GM23338 (cell line): Measurements from ENCODE around the gene TRIM44. TPM values are rescaled to one million over a fixed set of nuclear protein-coding genes. Genes with fewer than 3 reads are reported as not detected.

Source experiments
- ATAC-seq: fragments of 200-7000 bp; cut with Tn5 transposase; 3 replicates; pipeline ENCODE4 v1.9.1; 2020
- DNase-seq: peaks from one replicate; pipeline ENCODE4 v3.0.0-alpha.2; 2015; ENCODE audit warnings: low spot score
- H2AFZ ChIP-seq: fragments of 200-600 bp; sonication (generic); 2 replicates; pipeline ENCODE4 v1.8.0; 2016; ENCODE audit warnings: antibody characterized with exemption, mild to moderate bottlenecking, moderate library complexity
- H3F3A ChIP-seq: fragments of 200-600 bp; sonication (generic); replicated peaks from 2 replicates; pipeline ENCODE4 v1.8.0; 2017; ENCODE audit warnings: antibody characterized with exemption, mixed run types, low read depth
- H3K27ac ChIP-seq: fragments of 200-600 bp; sonication (generic); 2 replicates; pipeline ENCODE4 v1.6.1; 2016; ENCODE audit warnings: low read depth
- H3K27me3 ChIP-seq: fragments of 200-600 bp; sonication (generic); 2 replicates; pipeline ENCODE4 v1.8.0; 2016; ENCODE audit warnings: mild to moderate bottlenecking, mixed run types, moderate library complexity; ENCODE audit not compliant: insufficient read depth
- H3K36me3 ChIP-seq: fragments of 200-600 bp; sonication (generic); 2 replicates; pipeline ENCODE4 v1.8.0; 2016; ENCODE audit warnings: mild to moderate bottlenecking; ENCODE audit not compliant: insufficient read depth
- H3K4me1 ChIP-seq: fragments of 200-600 bp; sonication (generic); 2 replicates; pipeline ENCODE4 v1.8.0; 2016; ENCODE audit warnings: mild to moderate bottlenecking, moderate library complexity; ENCODE audit not compliant: insufficient read depth
- H3K4me2 ChIP-seq: fragments of 200-600 bp; sonication (generic); 2 replicates; pipeline ENCODE4 v1.7.1; 2017; ENCODE audit warnings: mixed run types
- H3K4me3 ChIP-seq: fragments of 200-600 bp; sonication (generic); 2 replicates; pipeline ENCODE4 v1.6.1; 2016; ENCODE audit warnings: mixed run types
- H3K79me2 ChIP-seq: fragments of 200-600 bp; sonication (generic); replicated peaks from 2 replicates; pipeline ENCODE4 v1.8.0; 2017; ENCODE audit warnings: mild to moderate bottlenecking; ENCODE audit not compliant: insufficient read depth
- H3K9me2 ChIP-seq: fragments of 200-600 bp; sonication (generic); 2 replicates; pipeline ENCODE4 v1.8.0; 2017; ENCODE audit not compliant: insufficient read depth
- H4K20me1 ChIP-seq: fragments of 200-600 bp; sonication (generic); replicated peaks from 2 replicates; pipeline ENCODE4 v1.8.0; 2017; ENCODE audit warnings: mild to moderate bottlenecking; ENCODE audit not compliant: insufficient read depth
- H3K27ac Mint-ChIP-seq: 2 replicates; pipeline ENCODE4 v1.8.0; 2020; ENCODE audit warnings: inconsistent platforms, mild to moderate bottlenecking, moderate library complexity, mixed read lengths
- H3K27me3 Mint-ChIP-seq: 3 replicates; pipeline ENCODE4 v1.8.0; 2022; ENCODE audit warnings: low read depth, mild to moderate bottlenecking, moderate library complexity, mixed read lengths, inconsistent platforms; ENCODE audit not compliant: insufficient read depth, poor library complexity
- H3K36me3 Mint-ChIP-seq: 3 replicates; pipeline ENCODE4 v1.8.0; 2021; ENCODE audit warnings: low read depth, mild to moderate bottlenecking, inconsistent platforms, moderate library complexity, mixed read lengths
- H3K4me1 Mint-ChIP-seq: 3 replicates; pipeline ENCODE4 v1.8.0; 2020; ENCODE audit warnings: mild to moderate bottlenecking, inconsistent platforms, mixed read lengths
- H3K4me3 Mint-ChIP-seq: 3 replicates; pipeline ENCODE4 v1.8.0; 2021; ENCODE audit warnings: moderate library complexity, mild to moderate bottlenecking, inconsistent platforms, mixed read lengths
- H3K9me3 Mint-ChIP-seq: 3 replicates; pipeline ENCODE4 v1.8.0; 2020; ENCODE audit warnings: moderate library complexity, mild to moderate bottlenecking, inconsistent platforms, mixed read lengths
- CREB1 ChIP-seq: fragments of 250-450 bp; sonication (Bioruptor Pico); IDR thresholded peaks from 2 replicates; pipeline ENCODE4 v1.5.0; 2020; ENCODE audit warnings: low read depth, mild to moderate bottlenecking, moderate library complexity
- ETS1 ChIP-seq: IDR thresholded peaks from 2 replicates; pipeline ENCODE4 v1.6.1; 2016; ENCODE audit warnings: antibody characterized with exemption
- EZH2 ChIP-seq: fragments of 200-600 bp; sonication (generic); IDR thresholded peaks from one replicate; pipeline ENCODE4 v1.8.0; 2017; ENCODE audit warnings: antibody characterized with exemption, mild to moderate bottlenecking, low read depth; ENCODE audit not compliant: unreplicated experiment
- EZH2phosphoT487 ChIP-seq: fragments of 200-600 bp; sonication (generic); IDR thresholded peaks from one replicate; pipeline ENCODE4 v1.8.1; 2018; ENCODE audit warnings: antibody characterized with exemption; ENCODE audit not compliant: unreplicated experiment
- JUNB ChIP-seq: IDR thresholded peaks from one replicate; pipeline ENCODE4 v1.6.1; 2016; ENCODE audit warnings: antibody characterized with exemption; ENCODE audit not compliant: unreplicated experiment
- NANOG ChIP-seq: IDR thresholded peaks from 2 replicates; pipeline ENCODE4 v1.6.1; 2016; ENCODE audit warnings: antibody characterized with exemption, borderline replicate concordance
- POLR2AphosphoS5 ChIP-seq: IDR thresholded peaks from 2 replicates; pipeline ENCODE4 v1.6.1; 2016; ENCODE audit warnings: antibody characterized with exemption, low read depth
- REST ChIP-seq: IDR thresholded peaks from one replicate; pipeline ENCODE4 v1.6.1; 2018; ENCODE audit warnings: antibody characterized with exemption; ENCODE audit not compliant: unreplicated experiment
- STAT1 ChIP-seq: IDR thresholded peaks from one replicate; pipeline ENCODE4 v1.6.1; 2016; ENCODE audit warnings: antibody characterized with exemption; ENCODE audit not compliant: unreplicated experiment
- ZNF114 ChIP-seq: fragments of 250-450 bp; sonication (Bioruptor Pico); IDR thresholded peaks from 2 replicates; pipeline ENCODE4 v1.5.0; 2020; ENCODE audit warnings: mild to moderate bottlenecking, moderate library complexity
- ZNF331 ChIP-seq: fragments of 250-450 bp; sonication (Bioruptor Pico); IDR thresholded peaks from 2 replicates; pipeline ENCODE4 v1.5.0; 2020; ENCODE audit warnings: low read depth, mild to moderate bottlenecking, moderate library complexity
- polyA plus RNA-seq: library from polyadenylated mRNA; unstranded; fragments of >200 nt; fragmentation: Nextera tagmentation; extraction: Ambion mirVana; gene quantifications from 2 replicates; pipeline ENCODE4 v1.2.1, GENCODE V29; 2016
- total RNA-seq: library from RNA; depleted of rRNA; stranded (reverse); fragments of >200 nt; shearing (Covaris generic); gene quantifications from 2 replicates; pipeline ENCODE4 v1.2.3, GENCODE V29; 2014
- TF ChIP-seq, protein P1 (sequence below), 2 experiments: fragments of 200-600 bp in 1 of 2; sonication (generic) in 1 of 2; conservative IDR thresholded peaks; 2 replicates each; pipeline versions ENCODE4 v1.5.1 to v1.6.1; 2016 to 2017; ENCODE audit warnings: antibody characterized with exemption in 2 of 2, low read depth in 2 of 2, mild to moderate bottlenecking in 2 of 2, moderate library complexity in 1 of 2

TRIM44 gene
- total and polyA plus RNA-seq, 2 experiments from 2014 or later, result 10.3 to 10.4 TPM

- TF ChIP-seq ETS1, result no peak
- no peak for TF ChIP-seq REST
- no peak for TF ChIP-seq JUNB
- no peak for TF ChIP-seq CREB1 (CRISPR knock-in tag)
- TF ChIP-seq EZH2phosphoT487, result no peak
These were observed 77.7 kb downstream of the TRIM44 start (continued) for GRCh38 chr11:35740061-35740799.

DNA sequence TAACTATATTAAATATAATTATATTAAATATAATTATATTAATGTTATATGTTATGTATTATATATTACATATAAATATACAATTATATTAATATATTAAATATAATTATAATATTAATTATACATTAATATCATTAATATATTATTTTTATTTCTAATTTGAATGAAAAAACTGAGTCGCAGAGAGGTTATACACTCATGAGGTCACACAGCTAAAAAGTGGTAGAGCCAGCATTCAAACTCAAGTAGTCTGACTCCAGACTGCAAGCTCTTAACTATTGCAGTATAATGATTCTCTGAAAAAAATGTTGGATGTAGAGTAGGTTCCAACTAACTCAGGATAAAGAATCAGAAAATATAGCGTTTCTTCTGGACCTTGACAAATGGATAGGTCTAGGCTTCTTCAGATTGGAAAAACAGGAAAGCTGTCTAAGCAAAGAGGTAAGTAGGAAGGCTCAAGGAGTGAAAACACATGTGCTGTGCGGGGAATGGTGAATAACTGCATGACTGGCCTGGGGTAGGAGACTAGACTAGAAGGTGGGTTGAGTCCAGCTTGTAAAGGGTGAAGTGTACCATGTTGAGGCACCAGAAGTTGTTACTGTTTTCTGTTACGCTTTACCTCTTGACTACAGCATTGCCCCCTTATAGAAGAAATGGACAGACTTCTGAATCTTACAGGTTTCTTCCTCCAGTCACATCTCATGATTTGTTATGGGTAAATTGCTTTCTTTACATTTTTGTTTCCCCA, 80.3 kb downstream of the TRIM44 start:
- Histone ChIP-seq H3F3A (0 out of 2 replicates have a peak, but pooled peaks cover 3% of the 10 kb centered on the region), H2AFZ (no peak overlapping the region), H3K9me2 (no peaks in the 10 kb centered on the region), H3K27ac (no peak overlapping the region), H3K36me3 (no peaks in the 10 kb centered on the region), H4K20me1 (no peaks in the 10 kb centered on the region; the same call in 1 of the 2 replicates), H3K4me3 (no peak overlapping the region), H3K4me1 (peaks cover 4% of the 10 kb centered on the region; the same call in 1 of the 2 replicates), H3K4me2 (no peak overlapping the region), H3K79me2 (no peaks in the 10 kb centered on the region), H3K27me3 (no peaks in the 10 kb centered on the region)
- H3K27ac Mint-ChIP-seq, result no peak overlapping the region
- H3K4me1 Mint-ChIP-seq, result peaks cover 15% of the 10 kb centered on the region
- ATAC-seq (no peak), DNase-seq (no peak)
- peaks cover 1% of the 10 kb centered on the region; the same call in 2 of the 3 replicates for H3K36me3 Mint-ChIP-seq
- no peaks in the 10 kb centered on the region for H3K9me3 Mint-ChIP-seq
- H3K27me3 Mint-ChIP-seq, result no peaks in the 10 kb centered on the region
- H3K4me3 Mint-ChIP-seq, result no peak overlapping the region
- no peak for TF ChIP-seq REST
- no peak for TF ChIP-seq CREB1 (CRISPR knock-in tag)
- no peak for TF ChIP-seq NANOG
- TF ChIP-seq ZNF331 (CRISPR knock-in tag), result no peak
- TF ChIP-seq, protein P1, sequence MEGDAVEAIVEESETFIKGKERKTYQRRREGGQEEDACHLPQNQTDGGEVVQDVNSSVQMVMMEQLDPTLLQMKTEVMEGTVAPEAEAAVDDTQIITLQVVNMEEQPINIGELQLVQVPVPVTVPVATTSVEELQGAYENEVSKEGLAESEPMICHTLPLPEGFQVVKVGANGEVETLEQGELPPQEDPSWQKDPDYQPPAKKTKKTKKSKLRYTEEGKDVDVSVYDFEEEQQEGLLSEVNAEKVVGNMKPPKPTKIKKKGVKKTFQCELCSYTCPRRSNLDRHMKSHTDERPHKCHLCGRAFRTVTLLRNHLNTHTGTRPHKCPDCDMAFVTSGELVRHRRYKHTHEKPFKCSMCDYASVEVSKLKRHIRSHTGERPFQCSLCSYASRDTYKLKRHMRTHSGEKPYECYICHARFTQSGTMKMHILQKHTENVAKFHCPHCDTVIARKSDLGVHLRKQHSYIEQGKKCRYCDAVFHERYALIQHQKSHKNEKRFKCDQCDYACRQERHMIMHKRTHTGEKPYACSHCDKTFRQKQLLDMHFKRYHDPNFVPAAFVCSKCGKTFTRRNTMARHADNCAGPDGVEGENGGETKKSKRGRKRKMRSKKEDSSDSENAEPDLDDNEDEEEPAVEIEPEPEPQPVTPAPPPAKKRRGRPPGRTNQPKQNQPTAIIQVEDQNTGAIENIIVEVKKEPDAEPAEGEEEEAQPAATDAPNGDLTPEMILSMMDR (conservative IDR thresholded peaks at IDR 0.05; ENCODE audit: low read depth in 2 of 2), result no peak
- no peak for TF ChIP-seq EZH2
- no peak for TF ChIP-seq ZNF114 (CRISPR knock-in tag)
- TF ChIP-seq EZH2phosphoT487, result no peak
- no peak for TF ChIP-seq POLR2AphosphoS5
- TF ChIP-seq JUNB, result no peak
- no peak for TF ChIP-seq STAT1
- TF ChIP-seq ETS1, result no peak
